HepG2 (cell line): ENCODE results near the gene HSP90AA1. TPM values are rescaled to one million over a fixed set of nuclear protein-coding genes. Genes with fewer than 3 reads are reported as not detected.

Source experiments
- ERF ChIP-seq: IDR thresholded peaks from 2 replicates; pipeline ENCODE4 v1.6.1; 2018; ENCODE audit warnings: missing biosample characterization, missing genetic modification reagents
- HOXA3 ChIP-seq: sonication (generic); formaldehyde crosslinking; IDR thresholded peaks from 2 replicates; pipeline ENCODE4 v1.5.0; 2020; ENCODE audit warnings: missing genetic modification reagents
- KIAA2018 ChIP-seq: sonication (generic); formaldehyde crosslinking; IDR thresholded peaks from 2 replicates; pipeline ENCODE4 v1.5.0; 2020; ENCODE audit warnings: mild to moderate bottlenecking, missing genetic modification reagents, borderline replicate concordance
- PBX2 ChIP-seq: IDR thresholded peaks from 2 replicates; pipeline ENCODE4 v1.6.1; 2016; ENCODE audit warnings: control low read depth
- ZNF235 ChIP-seq: sonication (generic); formaldehyde crosslinking; IDR thresholded peaks from 2 replicates; pipeline ENCODE4 v1.8.1; 2023; ENCODE audit warnings: mild to moderate bottlenecking, missing genetic modification reagents, borderline replicate concordance
- ZNF720 ChIP-seq: sonication (generic); formaldehyde crosslinking; IDR thresholded peaks from 2 replicates; pipeline ENCODE4 v1.4.0; 2020; ENCODE audit warnings: missing genetic modification reagents
- polyA plus RNA-seq, 8 experiments: library from polyadenylated mRNA; depleted of rRNA in 3 of 8; stranded (reverse) in 7 of 8; unstranded in 1 of 8; fragments of >200 nt; fragmentation: Illumina TruSeq in 4 of 8; extraction: Trizol in 4 of 8; gene quantifications; 2 replicates each; pipeline versions ENCODE4 v1.2.1 to v1.2.3, GENCODE V29; 2011 to 2016; ENCODE audit warnings: low read depth in 4 of 8, missing spikeins in 1 of 8, mixed read lengths in 1 of 8; ENCODE audit not compliant: insufficient read depth in 1 of 8
- total RNA-seq, 5 experiments: library from RNA; depleted of rRNA; stranded (reverse); fragments of >200 nt; fragmentation: Illumina TruSeq; extraction: Trizol; gene quantifications; 2 replicates each; pipeline ENCODE4 v1.2.3, GENCODE V29; 2016; ENCODE audit warnings: low read depth in 1 of 5
- TF ChIP-seq, protein P1 (sequence below): fragments of 450-650 bp; IDR thresholded peaks from 2 replicates; pipeline ENCODE4 v1.6.1; 2017; ENCODE audit warnings: mild to moderate bottlenecking
- TF ChIP-seq, protein P2 (sequence below): sonication (generic); formaldehyde crosslinking; IDR thresholded peaks from 2 replicates; pipeline ENCODE4 v1.9.0; 2021; ENCODE audit warnings: mild to moderate bottlenecking, missing genetic modification reagents

Gene HSP90AA1
- total and polyA plus RNA-seq, 2 of the 13 experiments (the other 11 are each of a cell fraction or from before 2014, with no cell fraction given) = 262 to 636 TPM

- peak; percentile 69; the same call in 1 of the 2 replicates for TF ChIP-seq ZNF235 (CRISPR knock-in tag)
- TF ChIP-seq HOXA3 (CRISPR knock-in tag) = no peak; the same call in none of the 2 replicates
- TF ChIP-seq ERF (CRISPR knock-in tag) = peak; percentile 81
- no peak for TF ChIP-seq KIAA2018 (CRISPR knock-in tag)
- TF ChIP-seq ZNF720 (CRISPR knock-in tag) = no peak
- TF ChIP-seq, protein P1, sequence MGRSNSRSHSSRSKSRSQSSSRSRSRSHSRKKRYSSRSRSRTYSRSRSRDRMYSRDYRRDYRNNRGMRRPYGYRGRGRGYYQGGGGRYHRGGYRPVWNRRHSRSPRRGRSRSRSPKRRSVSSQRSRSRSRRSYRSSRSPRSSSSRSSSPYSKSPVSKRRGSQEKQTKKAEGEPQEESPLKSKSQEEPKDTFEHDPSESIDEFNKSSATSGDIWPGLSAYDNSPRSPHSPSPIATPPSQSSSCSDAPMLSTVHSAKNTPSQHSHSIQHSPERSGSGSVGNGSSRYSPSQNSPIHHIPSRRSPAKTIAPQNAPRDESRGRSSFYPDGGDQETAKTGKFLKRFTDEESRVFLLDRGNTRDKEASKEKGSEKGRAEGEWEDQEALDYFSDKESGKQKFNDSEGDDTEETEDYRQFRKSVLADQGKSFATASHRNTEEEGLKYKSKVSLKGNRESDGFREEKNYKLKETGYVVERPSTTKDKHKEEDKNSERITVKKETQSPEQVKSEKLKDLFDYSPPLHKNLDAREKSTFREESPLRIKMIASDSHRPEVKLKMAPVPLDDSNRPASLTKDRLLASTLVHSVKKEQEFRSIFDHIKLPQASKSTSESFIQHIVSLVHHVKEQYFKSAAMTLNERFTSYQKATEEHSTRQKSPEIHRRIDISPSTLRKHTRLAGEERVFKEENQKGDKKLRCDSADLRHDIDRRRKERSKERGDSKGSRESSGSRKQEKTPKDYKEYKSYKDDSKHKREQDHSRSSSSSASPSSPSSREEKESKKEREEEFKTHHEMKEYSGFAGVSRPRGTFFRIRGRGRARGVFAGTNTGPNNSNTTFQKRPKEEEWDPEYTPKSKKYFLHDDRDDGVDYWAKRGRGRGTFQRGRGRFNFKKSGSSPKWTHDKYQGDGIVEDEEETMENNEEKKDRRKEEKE = no peak
- TF ChIP-seq, protein P2, sequence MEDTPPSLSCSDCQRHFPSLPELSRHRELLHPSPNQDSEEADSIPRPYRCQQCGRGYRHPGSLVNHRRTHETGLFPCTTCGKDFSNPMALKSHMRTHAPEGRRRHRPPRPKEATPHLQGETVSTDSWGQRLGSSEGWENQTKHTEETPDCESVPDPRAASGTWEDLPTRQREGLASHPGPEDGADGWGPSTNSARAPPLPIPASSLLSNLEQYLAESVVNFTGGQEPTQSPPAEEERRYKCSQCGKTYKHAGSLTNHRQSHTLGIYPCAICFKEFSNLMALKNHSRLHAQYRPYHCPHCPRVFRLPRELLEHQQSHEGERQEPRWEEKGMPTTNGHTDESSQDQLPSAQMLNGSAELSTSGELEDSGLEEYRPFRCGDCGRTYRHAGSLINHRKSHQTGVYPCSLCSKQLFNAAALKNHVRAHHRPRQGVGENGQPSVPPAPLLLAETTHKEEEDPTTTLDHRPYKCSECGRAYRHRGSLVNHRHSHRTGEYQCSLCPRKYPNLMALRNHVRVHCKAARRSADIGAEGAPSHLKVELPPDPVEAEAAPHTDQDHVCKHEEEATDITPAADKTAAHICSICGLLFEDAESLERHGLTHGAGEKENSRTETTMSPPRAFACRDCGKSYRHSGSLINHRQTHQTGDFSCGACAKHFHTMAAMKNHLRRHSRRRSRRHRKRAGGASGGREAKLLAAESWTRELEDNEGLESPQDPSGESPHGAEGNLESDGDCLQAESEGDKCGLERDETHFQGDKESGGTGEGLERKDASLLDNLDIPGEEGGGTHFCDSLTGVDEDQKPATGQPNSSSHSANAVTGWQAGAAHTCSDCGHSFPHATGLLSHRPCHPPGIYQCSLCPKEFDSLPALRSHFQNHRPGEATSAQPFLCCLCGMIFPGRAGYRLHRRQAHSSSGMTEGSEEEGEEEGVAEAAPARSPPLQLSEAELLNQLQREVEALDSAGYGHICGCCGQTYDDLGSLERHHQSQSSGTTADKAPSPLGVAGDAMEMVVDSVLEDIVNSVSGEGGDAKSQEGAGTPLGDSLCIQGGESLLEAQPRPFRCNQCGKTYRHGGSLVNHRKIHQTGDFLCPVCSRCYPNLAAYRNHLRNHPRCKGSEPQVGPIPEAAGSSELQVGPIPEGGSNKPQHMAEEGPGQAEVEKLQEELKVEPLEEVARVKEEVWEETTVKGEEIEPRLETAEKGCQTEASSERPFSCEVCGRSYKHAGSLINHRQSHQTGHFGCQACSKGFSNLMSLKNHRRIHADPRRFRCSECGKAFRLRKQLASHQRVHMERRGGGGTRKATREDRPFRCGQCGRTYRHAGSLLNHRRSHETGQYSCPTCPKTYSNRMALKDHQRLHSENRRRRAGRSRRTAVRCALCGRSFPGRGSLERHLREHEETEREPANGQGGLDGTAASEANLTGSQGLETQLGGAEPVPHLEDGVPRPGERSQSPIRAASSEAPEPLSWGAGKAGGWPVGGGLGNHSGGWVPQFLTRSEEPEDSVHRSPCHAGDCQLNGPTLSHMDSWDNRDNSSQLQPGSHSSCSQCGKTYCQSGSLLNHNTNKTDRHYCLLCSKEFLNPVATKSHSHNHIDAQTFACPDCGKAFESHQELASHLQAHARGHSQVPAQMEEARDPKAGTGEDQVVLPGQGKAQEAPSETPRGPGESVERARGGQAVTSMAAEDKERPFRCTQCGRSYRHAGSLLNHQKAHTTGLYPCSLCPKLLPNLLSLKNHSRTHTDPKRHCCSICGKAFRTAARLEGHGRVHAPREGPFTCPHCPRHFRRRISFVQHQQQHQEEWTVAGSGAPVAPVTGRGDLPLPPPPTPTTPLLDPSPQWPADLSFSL (CRISPR knock-in tag) = no peak
- TF ChIP-seq PBX2 (CRISPR knock-in tag) = no peak
These were observed at the start of gene HSP90AA1 (continued) for GRCh38 chr14:102086972-102087761.
